Upper lobe of left lung (tissue), 6 donors: ENCODE measurements around the gene ZP2. TPM values are rescaled to one million over a fixed set of nuclear protein-coding genes. Genes with fewer than 3 reads are reported as not detected.
"Not testable (repeated sequence)": the region's sequence is repeated elsewhere in the genome, so short reads cannot be mapped to it uniquely, and the experiment has no call there.

Source experiments
- ATAC-seq, 2 donors: fragments of 200-7000 bp; cut with Tn5 transposase; one replicate each; pipeline ENCODE4 v1.9.1; 2022; ENCODE audit warnings: mild to moderate bottlenecking in 2 of 2, moderate library complexity in 2 of 2; ENCODE audit not compliant: low FRiP score in 2 of 2
- DNase-seq, 2 donors: peaks; one replicate each; pipeline ENCODE4 v3.0.0-alpha.2; 2019 to 2020
- H3K27ac ChIP-seq, 4 donors: fragments of 200-600 bp; sonication (generic); one replicate each; pipeline ENCODE4 v1.5.1; 2016 to 2019
- H3K27me3 ChIP-seq, 4 donors: fragments of 200-600 bp; sonication (generic); one replicate each; pipeline ENCODE4 v1.5.1; 2017 to 2019
- H3K36me3 ChIP-seq, 4 donors: fragments of 200-600 bp; sonication (generic); one replicate each; pipeline ENCODE4 v1.5.1; 2016 to 2019
- H3K4me1 ChIP-seq, 4 donors: fragments of 200-600 bp; sonication (generic); one replicate each; pipeline ENCODE4 v1.5.1; 2018 to 2019
- H3K4me3 ChIP-seq, 4 donors: fragments of 200-600 bp; sonication (generic); one replicate each; pipeline ENCODE4 v1.5.1; 2017 to 2019; ENCODE audit warnings: mild to moderate bottlenecking in 2 of 4, moderate library complexity in 1 of 4
- H3K9me3 ChIP-seq, 4 donors: fragments of 200-600 bp; sonication (generic); one replicate each; pipeline ENCODE4 v1.5.1; 2018 to 2019
- POLR2A ChIP-seq, 4 donors: fragments of 450-650 bp; IDR thresholded peaks; one replicate each; pipeline ENCODE4 v1.5.1; 2016 to 2017; ENCODE audit warnings: antibody characterized with exemption in 4 of 4, mild to moderate bottlenecking in 2 of 4
- WGBS, 2 donors: methylation state at CpG; one replicate each; pipeline ENCODE4 v1.1.5; 2017 to 2018; 5-methylcytosine and 5-hydroxymethylcytosine counted together
- total RNA-seq, 6 donors: library from RNA; depleted of rRNA in 4 of 6; stranded (reverse); fragments of >200 nt in 4 of 6; gene quantifications; one replicate each; pipeline versions ENCODE4 v1.1.0 to v1.2.1, GENCODE V29; 2016 to 2021
- donor health status: DM: no; HTN: no; CAD: no; lungs with moderate emphysema.
- donor health status: DM: no; HTN: yes; CAD: no; lungs with severe emphysema.

Gene ZP2
- total RNA-seq, 6 donors from 2014 or later = not detected

GRCh38 chr16:21152160-21153030 lies 59.0 kb downstream of the ZP2 start:
- not testable (repeated sequence) for H3K36me3 ChIP-seq, ATAC-seq, H3K27me3 ChIP-seq, H3K9me3 ChIP-seq, H3K4me3 ChIP-seq, H3K27ac ChIP-seq
- DNase-seq = peak in 1 of 2 donors; percentile 85
- 78 to 88% methylated on average over 17 to 33 of the region's 51 CpGs for WGBS, 2 donors
- H3K4me1 ChIP-seq = peaks cover 0 to 16% (median 5%) of the 10 kb centered on the region in 4 donors

DNA sequence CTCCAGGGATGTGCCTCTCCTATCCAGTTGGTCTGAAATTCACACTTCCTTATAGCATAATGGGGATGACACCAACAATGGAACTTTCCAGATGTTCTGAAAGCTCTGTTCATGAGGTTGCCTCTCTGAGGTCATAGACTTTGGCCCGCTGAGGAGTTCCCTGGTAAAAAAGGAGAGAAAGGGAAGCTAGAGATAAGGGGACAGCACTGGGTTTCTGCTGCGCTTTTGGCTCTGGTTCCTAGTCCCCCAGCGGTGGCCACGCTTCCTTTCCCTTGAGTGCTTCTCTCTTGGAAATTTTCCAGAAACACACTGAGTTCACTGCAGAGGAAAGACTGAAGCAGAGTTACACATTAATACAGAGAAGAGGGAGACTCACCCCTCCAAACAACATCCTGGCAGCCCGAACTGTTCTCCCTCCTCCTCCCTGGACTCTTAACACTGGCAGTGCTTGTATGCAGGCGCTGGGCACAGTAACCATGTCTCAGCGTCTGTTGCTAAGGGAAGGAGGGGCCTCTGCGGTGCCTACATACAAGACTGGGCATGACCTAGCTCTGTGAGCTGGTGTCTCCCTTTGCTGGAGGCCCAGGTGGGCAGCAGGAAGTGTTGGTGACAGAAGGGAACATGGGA lies 60.9 kb downstream of the ZP2 start, which contains the start of gene DNAH3:
Gene DNAH3, minus strand, starts transcription at position 472 of the 627 bp plus-strand sequence. CDS start 527 bp downstream, outside the sequence.
- H3K27ac ChIP-seq = no peak within 1 kb of the TSS
- peak; percentile 49 to 81 for ATAC-seq
- H3K9me3 ChIP-seq = no peaks in the 10 kb centered on the region
- peaks cover 0 to 9% (median 4%) of the 10 kb centered on the region in 4 donors for H3K4me1 ChIP-seq
- WGBS, 2 donors = 5 to 16% methylated on average over 8 of the region's 8 CpGs
- DNase-seq = peak in 1 of 2 donors; percentile 61
- no peaks in the 10 kb centered on the region for H3K27me3 ChIP-seq
- no peak within 1 kb of the TSS for H3K4me3 ChIP-seq
- no peak for TF ChIP-seq POLR2A (IDR thresholded peaks at IDR 0.05)
- no peaks in the 10 kb centered on the region for H3K36me3 ChIP-seq

Other genes starting within 250 kb of the ZP2 start
- 10 to 100 TPM in 2 of 6 donors, 1 to 10 TPM in 3, under 1 TPM in 1; 0.23 to 48.1 (median 4.8) TPM for gene DNAH3, start 60.7 kb downstream of the ZP2 start, total RNA-seq
- gene LDAF1, start 52.9 kb downstream of the ZP2 start, total RNA-seq = 10 to 100 TPM; 16.8 to 52.7 (median 39.1) TPM
- under 1 TPM in 1 of 6 donors, not detected in 5; 0.06 TPM for gene ANKS4B, start 22.1 kb upstream of the ZP2 start, total RNA-seq
- gene CRYM, start 66.7 kb upstream of the ZP2 start, total RNA-seq = 10 to 100 TPM in 2 of 6 donors, 1 to 10 TPM in 4; 2.0 to 18.6 (median 7.8) TPM